NT2/D1 (cell line): ENCODE measurements around the gene ANKRD66.
"Not testable (repeated sequence)": the region's sequence is repeated elsewhere in the genome, so short reads cannot be mapped to it uniquely, and the experiment has no call there.

ENCODE experiments used
- SUZ12 ChIP-seq: IDR thresholded peaks from 2 replicates; pipeline ENCODE4 v1.6.1; 2011; ENCODE audit not compliant: insufficient read length, insufficient read depth; ENCODE audit errors: extremely low read depth
- YY1 ChIP-seq: IDR thresholded peaks from 2 replicates; pipeline ENCODE4 v1.6.1; 2011; ENCODE audit not compliant: insufficient read length, insufficient read depth
- ZNF274 ChIP-seq: IDR thresholded peaks from 2 replicates; pipeline ENCODE4 v1.6.1; 2011; ENCODE audit warnings: mild to moderate bottlenecking, low read depth, low read length

DNA sequence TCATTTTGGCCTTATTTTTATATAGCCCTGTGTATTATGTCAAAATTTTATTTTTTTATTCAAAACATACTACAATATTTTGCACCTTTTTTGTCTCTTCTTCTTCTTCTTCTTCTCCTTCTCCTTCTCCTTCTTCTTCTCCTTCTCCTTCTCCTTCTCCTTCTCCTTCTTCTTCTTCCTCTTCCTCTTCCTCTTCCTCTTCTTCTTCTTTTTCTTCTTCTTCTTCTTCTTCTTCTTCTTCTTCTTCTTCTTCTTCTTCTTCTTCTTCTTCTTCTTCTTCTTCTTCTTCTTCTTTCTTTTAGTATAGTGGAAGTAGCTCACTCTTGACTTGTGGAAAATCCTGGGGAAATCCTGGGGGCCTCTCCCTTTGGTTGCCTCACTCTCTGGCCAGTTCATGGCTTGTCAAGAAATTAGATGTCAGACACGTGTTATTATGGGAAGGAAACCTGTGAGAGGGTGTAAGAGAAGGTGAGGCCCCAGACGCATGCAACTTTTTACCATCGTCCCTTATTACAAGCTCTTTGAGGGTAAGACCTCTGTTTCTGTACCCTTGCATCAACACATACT is 2.5 kb upstream of the ANKRD66 start:
- not testable (repeated sequence) for TF ChIP-seq SUZ12, ZNF274, YY1
